Stimulated activated effector memory CD8-positive, alpha-beta T cell treated with anti-CD3 and anti-CD28 coated beads, Interleukin-12 subunit alpha, Interleukin-12 subunit beta, amount 100 ng/mL, for 72 hours (primary cell): Measurements from ENCODE around the gene TBXA2R.
"Not testable (repeated sequence)": the region's sequence is repeated elsewhere in the genome, so short reads cannot be mapped to it uniquely, and the experiment has no call there.

ENCODE experiments used
- ATAC-seq: fragments of 150-1000 bp; cut with Tn5 transposase; 2 replicates; pipeline ENCODE4 v1.10.0; 2021
- DNase-seq, 2 donors: peaks; one replicate each; pipeline ENCODE4 v3.0.0; 2021 to 2022; ENCODE audit warnings: low spot score in 2 of 2
- H3K27ac Mint-ChIP-seq: one replicate; pipeline ENCODE4 v1.8.0; 2022; ENCODE audit warnings: mild to moderate bottlenecking, mixed read lengths
- H3K36me3 Mint-ChIP-seq: one replicate; pipeline ENCODE4 v1.8.0; 2022; ENCODE audit warnings: mild to moderate bottlenecking, mixed read lengths
- H3K4me1 Mint-ChIP-seq: one replicate; pipeline ENCODE4 v1.8.0; 2022; ENCODE audit warnings: mixed read lengths
- H3K4me3 Mint-ChIP-seq: one replicate; pipeline ENCODE4 v1.8.0; 2022; ENCODE audit warnings: mild to moderate bottlenecking, mixed read lengths
- H3K9me3 Mint-ChIP-seq: one replicate; pipeline ENCODE4 v1.8.0; 2022; ENCODE audit warnings: mixed read lengths

Gene TBXA2R

DNA sequence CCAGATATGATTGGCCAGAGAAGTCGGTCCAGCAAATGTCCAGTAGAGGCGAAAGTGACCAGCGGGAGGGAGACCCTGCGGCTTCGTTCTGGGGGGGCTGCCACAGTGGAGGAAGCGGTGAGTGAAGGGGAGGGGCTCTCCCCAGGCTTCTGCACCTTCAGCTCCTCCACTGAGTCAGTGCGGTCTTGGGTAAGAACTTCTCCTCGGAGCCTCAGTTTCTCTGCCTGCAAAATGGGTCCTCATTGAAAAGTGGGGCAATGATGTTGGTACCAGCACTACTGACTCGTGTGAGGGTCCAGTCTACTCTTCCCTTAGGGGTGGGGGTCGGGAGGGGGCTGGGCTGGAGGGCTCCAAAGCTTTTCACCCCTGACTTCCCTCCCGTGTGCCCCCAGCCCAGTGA is 17.2 kb downstream of the TBXA2R start:
- Mint-ChIP-seq H3K4me3 (no peak overlapping the region), H3K36me3 (no peaks in the 10 kb centered on the region), H3K9me3 (no peaks in the 10 kb centered on the region), H3K4me1 (no peaks in the 10 kb centered on the region), H3K27ac (peak overlapping the region; percentile 48)
- ATAC-seq (no peak), DNase-seq (no peak)

DNA sequence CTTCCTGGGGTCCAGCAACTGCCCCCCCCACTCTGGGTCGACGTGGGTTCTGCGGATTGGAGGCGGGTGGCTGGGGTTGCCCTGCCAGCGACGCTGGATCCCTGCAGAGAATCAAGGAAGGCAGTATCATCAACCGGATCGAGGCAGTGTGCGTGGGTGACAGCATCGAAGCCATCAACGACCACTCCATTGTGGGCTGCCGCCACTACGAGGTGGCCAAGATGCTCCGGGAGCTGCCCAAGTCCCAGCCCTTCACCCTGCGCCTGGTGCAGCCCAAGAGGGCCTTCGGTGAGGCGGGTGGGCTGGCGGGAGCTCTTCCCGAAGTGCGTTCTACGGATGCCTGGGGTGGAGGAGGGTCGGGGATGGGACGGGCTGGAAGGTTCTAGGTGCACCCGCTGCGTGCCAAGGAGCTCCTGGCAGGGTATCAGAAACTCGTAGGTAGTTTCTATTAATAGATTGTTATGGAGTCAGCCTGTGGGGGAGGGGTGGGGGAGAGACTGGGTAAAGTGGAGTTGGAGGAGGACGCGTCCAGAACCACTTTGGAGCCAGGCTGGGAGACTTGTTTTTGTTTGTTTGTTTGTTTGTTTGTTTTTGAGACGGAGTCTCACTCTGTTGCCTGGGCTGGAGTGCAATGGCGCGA is 19.8 kb downstream of the TBXA2R start:
- Mint-ChIP-seq H3K4me1 (no peaks in the 10 kb centered on the region), H3K4me3 (peak overlapping the region; percentile 35), H3K36me3 (no peaks in the 10 kb centered on the region), H3K9me3 (no peaks in the 10 kb centered on the region), H3K27ac (no peak overlapping the region)
- DNase-seq (no peak), ATAC-seq (no peak)

DNA sequence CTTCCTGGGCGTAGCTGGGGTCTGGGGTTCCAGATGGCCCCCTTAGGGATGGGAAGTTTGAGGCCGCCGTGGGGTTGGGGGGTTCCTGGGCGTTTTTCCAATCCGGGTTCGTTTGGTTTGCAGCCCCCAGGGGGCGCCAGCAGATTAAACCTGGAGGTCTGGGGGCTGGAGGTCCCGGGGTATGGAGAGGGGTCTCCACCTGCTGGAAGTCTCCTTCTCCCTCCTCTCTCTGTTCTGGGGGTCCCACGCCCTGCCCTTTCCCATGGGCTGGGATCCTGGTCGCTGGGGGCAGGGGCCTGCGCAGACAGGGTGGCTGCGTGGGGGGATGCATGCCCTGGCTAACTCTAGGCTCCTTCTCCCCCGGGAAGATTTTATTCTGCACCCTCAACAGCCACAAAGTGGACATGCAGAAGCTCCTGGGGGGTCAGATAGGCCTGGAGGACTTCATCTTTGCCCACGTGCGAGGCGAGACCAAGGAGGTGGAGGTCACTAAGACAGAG is 20.5 kb downstream of the TBXA2R start:
- Mint-ChIP-seq H3K4me3 (peak overlapping the region; percentile 35), H3K27ac (no peak overlapping the region)

DNA sequence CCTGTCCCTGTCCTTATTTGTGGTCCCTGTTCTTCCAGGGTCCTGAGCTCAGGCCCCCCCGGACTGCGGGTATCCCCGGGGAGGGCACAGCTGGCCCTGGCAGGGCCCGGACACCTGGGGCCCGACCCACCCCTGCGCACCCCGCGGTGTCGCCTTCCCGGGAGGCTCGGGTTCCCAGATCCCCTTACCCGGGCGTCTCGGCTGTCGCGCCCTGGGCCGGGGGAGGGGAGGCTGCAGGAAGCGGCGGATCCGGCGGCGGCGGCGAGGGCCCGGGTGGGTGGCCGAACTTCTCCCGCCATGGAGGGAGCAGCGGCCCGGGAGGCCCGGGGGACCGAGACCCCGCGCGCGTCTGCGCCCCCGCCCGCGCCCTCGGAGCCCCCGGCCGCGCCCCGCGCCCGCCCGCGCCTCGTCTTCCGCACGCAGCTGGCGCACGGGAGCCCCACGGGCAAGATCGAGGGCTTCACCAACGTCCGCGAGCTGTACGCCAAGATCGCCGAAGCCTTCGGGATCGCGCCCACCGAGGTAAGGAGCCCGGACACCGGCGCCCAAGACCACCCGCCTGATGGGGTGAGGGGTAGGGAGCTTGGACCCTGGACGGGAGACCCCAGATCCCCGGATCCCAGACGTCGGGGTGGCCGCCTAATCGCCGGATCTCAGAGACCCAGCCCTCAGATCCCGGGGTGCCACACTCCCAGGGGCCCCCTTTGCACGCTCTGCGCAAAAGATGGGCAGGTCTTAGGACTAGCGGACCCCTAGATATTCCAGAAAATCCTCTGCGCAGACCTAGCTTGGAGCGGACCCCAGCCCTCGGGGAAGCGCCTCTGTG is 21.2 kb downstream of the TBXA2R start, which contains the start of gene GIPC3:
Gene GIPC3 (plus strand): TSS at position 178 of the 826 bp plus-strand sequence. CDS start 120 bp downstream, at position 298.
- Mint-ChIP-seq H3K36me3 (no peaks in the 10 kb centered on the region), H3K4me3 (peak within 1 kb of the TSS; percentile 35), H3K4me1 (no peaks in the 10 kb centered on the region), H3K27ac (no peak within 1 kb of the TSS), H3K9me3 (no peaks in the 10 kb centered on the region)
- no peak for DNase-seq
- no peak for ATAC-seq

More for the DNA sequence above, 20.5 kb downstream of the TBXA2R start:
- Mint-ChIP-seq H3K4me1 (no peaks in the 10 kb centered on the region), H3K9me3 (no peaks in the 10 kb centered on the region), H3K36me3 (no peaks in the 10 kb centered on the region)
- ATAC-seq = no peak
- DNase-seq = no peak

DNA sequence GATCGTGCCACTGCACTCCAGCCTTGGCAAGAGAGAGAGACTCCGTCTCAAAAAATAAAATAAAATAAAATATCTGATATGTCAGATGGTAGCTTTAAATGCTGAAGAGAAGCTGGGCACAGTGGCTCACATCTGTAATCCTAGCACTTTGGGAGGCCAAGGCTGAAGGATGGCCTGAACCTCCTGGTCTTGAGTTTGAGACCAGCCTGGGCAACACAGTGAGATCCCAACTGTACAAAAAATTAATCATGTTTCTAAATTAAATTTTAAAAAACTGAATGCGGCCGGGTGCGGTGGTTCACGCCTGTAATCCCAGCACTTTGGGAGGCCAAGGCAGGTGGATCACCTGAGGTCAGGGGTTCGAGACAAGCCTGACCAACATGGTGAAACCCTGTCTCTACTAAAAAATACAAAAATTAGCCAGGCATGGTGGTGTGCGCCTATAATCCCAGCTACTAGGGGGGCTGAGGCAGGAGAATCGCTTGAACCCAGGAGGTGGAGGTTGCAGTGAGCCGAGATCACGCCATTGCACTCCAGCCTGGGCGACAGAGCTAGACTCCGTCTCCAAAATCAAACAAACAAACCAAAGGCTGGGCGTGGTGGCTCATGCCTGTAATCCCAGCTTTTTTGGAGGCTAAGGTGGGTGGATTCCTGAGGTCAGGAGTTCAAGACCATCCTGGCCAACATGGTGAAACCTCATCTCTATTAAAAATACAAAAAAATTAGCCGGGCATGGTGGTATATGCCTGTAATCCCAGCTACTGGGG is 22.5 kb downstream of the TBXA2R start:
- H3K9me3 Mint-ChIP-seq, DNase-seq, H3K4me1 Mint-ChIP-seq, H3K27ac Mint-ChIP-seq, H3K36me3 Mint-ChIP-seq, ATAC-seq, H3K4me3 Mint-ChIP-seq: not testable (repeated sequence)

DNA sequence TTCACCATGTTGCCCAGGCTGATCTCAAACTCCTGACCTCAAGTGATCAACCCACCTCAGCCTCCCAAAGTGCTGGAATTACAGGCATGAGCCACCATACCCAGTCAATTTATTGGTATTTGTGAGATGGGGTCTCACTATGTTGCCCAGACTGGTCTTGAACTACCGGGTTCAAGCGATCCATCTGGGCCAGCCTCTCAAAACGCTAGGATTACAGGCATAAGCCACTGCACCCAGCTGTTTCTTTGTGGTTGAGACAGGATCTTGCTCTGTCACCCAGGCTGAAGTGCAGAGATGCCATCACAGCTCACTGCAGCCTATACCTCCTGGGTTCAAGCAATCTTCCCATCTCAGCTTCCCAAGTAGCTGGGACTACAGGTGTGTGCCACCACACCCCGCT is 24.9 kb downstream of the TBXA2R start:
- DNase-seq, H3K4me3 Mint-ChIP-seq, H3K4me1 Mint-ChIP-seq, H3K27ac Mint-ChIP-seq, H3K9me3 Mint-ChIP-seq, ATAC-seq, H3K36me3 Mint-ChIP-seq: not testable (repeated sequence)

DNA sequence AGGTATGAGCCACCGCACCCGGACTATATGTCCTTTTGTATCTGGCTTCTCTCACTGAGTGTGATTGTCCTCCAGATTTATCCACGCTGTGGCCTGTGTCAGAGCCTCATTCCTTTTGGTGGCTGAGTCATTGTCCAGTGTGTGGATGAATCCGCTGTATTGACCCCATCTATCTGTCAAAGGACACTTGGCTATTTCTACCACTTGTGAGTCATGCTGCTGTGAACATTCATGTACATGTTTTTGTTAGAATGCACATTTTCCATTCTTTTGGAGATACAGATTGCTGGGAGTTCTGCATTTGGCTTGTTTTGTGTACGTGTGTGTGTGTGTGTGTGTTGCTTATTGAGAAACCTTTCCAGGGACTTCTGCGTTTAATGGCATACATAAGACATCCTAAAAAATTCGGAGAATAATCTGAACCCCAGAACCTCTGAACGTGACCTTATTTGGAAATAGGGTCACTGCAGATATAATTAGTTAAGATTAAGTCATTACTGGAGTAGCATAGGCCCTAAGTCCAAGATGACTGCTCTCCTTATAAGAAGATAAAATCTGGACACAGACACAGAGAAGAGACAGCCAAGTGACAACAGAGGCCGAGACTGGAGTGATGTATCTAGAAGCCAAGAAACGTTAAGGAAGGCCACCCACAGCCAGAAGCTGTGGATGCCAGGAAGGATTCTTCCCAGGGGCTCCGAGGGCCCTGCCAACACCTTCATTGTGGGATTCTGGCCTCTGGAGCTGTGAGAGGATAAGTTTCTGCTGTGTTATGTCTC is 26.3 kb downstream of the TBXA2R start:
- ATAC-seq (no peak), DNase-seq (no peak)
- Mint-ChIP-seq H3K36me3 (peaks cover 4% of the 10 kb centered on the region), H3K9me3 (no peaks in the 10 kb centered on the region), H3K27ac (no peak overlapping the region), H3K4me1 (peaks cover 3% of the 10 kb centered on the region), H3K4me3 (no peak overlapping the region)

DNA sequence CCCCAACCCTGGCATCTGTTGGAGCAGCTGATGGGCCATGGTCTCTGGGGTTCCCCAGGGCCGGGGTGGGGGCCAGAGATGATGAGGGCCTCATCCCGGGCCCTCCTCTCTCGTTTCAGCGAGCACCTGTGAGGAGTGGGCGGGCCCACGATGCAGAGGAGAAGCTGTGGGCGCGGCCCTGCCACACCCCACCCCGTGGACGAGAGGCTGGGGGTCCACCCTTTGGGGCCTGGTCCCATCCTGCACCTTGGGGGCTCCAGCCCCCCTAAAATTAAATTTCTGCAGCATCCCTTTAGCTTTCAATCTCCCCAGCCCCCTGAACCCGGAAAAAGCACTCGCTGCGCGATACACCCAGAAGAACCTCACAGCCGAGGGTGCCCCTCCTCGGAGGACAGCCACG is 28.3 kb downstream of the TBXA2R start:
- no peak for DNase-seq
- Mint-ChIP-seq H3K27ac (no peak overlapping the region), H3K36me3 (peaks cover 19% of the 10 kb centered on the region), H3K4me1 (peaks cover 14% of the 10 kb centered on the region), H3K4me3 (no peak overlapping the region), H3K9me3 (no peaks in the 10 kb centered on the region)
- no peak for ATAC-seq

DNA sequence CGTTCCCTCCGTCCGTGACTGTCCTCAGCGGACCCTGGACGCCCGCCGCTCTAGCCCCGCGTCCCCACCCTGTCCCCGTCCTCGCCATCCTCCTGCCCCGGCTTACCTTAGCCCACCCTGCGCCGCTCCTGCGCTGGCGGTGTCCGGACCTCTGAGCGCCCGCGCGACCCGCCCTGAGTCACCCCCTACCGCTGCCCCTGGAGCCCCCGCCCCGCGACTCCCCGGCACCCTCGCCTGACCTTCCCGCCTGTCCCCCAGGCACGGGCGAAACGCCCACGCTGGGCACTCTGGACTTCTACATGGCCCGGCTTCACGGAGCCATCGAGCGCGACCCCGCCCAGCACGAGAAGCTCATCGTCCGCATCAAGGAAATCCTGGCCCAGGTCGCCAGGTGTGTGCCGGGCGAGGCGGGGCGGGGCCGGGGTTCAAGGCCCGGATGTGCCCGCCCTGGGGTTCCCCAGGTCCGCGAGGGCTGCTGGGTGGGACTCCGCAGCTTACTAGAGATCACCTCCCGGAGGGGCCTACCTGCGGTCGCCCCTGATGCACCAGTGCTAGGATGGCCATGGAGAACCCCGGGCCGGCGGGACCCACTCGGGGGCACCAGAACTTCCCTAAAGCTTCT is 28.8 kb downstream of the TBXA2R start:
- ATAC-seq (no peak), DNase-seq (no peak)
- no peaks in the 10 kb centered on the region for H3K9me3 Mint-ChIP-seq
- no peak overlapping the region for H3K4me3 Mint-ChIP-seq
- peaks cover 19% of the 10 kb centered on the region for H3K36me3 Mint-ChIP-seq
- H3K27ac Mint-ChIP-seq = no peak overlapping the region
- H3K4me1 Mint-ChIP-seq = peaks cover 14% of the 10 kb centered on the region

DNA sequence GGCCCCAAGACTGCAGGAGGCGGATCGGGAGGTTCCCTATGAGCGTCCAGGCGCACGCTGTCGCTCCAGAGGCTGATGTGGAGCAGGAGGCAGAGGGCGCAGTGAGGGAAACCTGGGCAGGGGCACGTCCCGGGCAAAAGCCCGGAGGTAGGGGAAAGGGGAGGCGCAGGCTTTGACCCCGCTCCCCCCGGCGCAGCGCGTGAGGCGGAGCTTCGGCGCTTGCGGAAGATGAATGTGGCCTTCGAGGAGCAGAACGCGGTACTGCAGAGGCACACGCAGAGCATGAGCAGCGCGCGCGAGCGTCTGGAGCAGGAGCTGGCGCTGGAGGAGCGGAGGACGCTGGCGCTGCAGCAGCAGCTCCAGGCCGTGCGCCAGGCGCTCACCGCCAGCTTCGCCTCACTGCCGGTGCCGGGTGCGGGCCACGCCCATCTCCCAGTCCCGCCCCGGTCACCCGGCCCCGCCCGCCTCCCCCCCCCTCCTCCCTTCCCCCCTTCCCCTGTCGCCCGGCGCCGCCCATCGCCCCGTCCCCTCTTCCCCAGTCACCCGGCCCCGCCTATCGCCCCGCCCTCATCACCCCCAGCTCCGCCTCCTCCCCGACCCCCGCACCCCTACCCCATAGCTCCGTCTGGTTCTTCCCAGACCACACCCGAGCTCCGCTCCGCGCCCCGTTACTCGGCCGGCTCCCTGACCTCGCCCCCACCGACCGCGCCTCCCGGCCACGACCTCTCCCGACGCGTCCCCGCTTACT is 29.8 kb downstream of the TBXA2R start:
- no peak overlapping the region for H3K4me3 Mint-ChIP-seq

DNA sequence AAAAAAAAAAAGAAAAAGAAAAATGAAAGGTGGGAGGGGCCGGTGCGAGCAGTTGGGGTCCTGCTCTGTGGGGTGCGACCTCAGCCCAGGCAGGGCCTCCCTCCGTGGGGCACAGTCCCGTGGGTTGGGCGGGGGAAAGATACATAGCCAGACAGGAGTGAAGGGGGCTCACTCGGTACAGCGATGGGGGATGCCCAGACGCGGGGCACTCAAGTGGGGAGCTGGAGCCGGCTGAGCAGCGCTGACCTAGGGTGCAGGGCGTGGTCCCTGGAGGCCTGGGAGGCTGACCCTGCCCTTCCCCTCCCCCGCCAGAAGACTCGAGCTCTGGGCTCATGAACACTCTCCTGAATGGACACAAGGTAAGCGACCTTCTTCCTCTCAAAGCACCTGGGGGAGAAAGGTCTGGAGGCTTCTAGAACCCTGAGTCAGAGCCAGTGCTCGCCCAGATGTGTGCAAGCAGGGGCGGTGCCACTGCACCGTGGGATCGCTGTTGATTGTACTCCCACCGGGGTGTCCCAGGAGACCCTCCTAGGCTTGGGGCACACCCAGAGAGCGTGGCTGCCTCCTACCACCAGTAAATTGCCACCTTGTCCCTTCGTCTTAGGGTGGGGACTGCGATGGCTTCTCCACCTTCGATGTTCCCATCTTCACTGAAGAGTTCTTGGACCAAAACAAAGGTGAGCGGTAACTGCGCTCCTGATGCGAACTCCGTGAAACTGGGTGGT is 30.6 kb downstream of the TBXA2R start:
- no peak for ATAC-seq
- Mint-ChIP-seq H3K4me3 (no peak overlapping the region), H3K4me1 (peaks cover 25% of the 10 kb centered on the region), H3K9me3 (no peaks in the 10 kb centered on the region), H3K27ac (no peak overlapping the region), H3K36me3 (peaks cover 19% of the 10 kb centered on the region)
- DNase-seq = no peak

More for the DNA sequence above, 29.8 kb downstream of the TBXA2R start:
- peaks cover 19% of the 10 kb centered on the region for H3K36me3 Mint-ChIP-seq
- peaks cover 19% of the 10 kb centered on the region for H3K4me1 Mint-ChIP-seq
- no peak overlapping the region for H3K27ac Mint-ChIP-seq
- no peak for ATAC-seq
- DNase-seq = no peak
- no peaks in the 10 kb centered on the region for H3K9me3 Mint-ChIP-seq

DNA sequence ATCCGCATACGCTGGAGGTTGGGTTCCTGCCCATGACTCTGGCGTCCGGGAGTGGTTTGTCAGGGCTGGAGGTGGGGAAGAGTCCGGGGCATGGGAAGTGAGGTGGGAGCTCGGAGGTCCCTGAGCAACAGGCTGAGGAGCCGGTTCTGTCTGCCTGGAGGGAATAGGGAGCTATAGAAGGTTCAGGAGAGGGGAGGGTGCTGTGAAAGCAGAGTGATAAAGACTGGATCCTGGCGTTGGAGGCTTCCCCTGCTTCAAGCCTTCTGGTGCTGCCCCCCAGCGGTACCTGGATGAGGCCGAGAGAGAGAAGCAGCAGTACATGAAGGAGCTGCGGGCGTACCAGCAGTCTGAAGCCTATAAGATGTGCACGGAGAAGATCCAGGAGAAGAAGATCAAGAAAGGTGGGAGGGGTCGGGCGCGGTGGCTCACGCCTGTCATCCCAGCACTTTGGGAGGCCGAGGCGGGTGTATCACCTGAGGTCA is 31.4 kb downstream of the TBXA2R start:
- Mint-ChIP-seq H3K4me1 (peaks cover 25% of the 10 kb centered on the region), H3K4me3 (peak overlapping the region; percentile 71), H3K36me3 (peaks cover 19% of the 10 kb centered on the region), H3K27ac (no peak overlapping the region), H3K9me3 (no peaks in the 10 kb centered on the region)
- ATAC-seq (no peak), DNase-seq (no peak)
